Measurements from ENCODE around the gene CDH6. TPM values are rescaled to one million over a fixed set of nuclear protein-coding genes. Genes with fewer than 3 reads are reported as not detected.
A peak's percentile ranks its signal among the peaks of the same experiment; 100 is the strongest.

CDH6 gene
- total RNA-seq, 1 experiment from 2014 or later = not detected

DNA sequence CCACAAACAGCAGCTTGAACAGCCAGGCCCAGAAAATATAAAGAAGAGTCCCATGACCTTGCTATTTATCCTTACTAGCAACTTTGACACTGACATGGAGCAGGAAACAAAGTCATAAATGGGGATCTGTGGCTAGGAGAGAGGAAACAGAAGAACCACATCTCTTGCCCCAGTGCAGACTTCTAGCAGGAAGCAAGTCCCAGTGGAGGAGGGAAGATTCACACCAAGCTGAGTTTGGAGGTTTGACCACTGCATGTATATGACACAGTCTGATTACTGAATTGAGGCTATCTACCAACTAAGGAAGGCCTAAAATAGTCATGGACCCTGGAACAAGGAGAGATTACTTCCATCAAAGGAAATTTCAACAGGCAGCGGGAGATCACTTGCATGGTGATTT lies 51.4 kb downstream of the CDH6 start:
- no peak for DNase-seq (ENCODE audit: low read depth)

DNA sequence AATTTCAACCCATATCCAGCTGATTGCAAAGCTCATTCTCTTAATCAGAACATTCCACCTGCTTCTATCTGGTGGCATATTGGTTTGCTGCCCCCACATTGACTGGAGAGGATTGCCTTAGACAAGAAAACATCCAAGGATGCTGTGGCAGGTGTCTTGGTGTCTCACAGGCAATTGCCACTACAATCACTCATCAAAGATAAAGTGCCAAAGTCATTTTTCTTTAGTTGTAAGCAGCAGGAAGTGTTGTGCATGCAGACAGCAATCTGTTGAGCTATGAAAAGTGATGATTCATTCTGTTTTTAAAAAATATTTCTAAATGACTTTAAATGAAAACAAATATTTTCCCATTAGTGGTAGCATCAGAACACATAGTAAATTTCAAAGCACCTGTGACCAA lies 53.9 kb downstream of the CDH6 start:
- no peak for DNase-seq (ENCODE audit: low read depth)

DNA sequence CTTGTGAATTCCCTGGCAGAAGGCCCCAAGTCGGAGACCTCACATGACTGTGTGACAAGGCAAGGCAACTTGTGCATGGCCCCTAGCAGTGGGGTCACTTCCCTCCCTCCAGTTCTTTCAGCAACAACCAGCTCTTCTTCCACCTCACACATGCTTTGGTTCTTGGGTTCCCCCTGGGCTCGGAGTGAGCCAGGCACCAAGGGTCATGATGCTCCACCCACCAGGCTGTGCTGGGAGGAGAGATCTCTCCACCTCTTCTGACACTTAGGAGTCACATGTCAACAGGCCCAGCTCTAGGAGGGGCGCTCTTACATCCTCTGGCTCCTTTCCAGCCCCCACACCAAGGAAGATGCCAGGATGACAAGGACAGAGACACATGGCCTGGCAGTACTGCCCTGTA lies 56.7 kb downstream of the CDH6 start:
- DNase-seq (ENCODE audit: low read depth) = no peak

DNA sequence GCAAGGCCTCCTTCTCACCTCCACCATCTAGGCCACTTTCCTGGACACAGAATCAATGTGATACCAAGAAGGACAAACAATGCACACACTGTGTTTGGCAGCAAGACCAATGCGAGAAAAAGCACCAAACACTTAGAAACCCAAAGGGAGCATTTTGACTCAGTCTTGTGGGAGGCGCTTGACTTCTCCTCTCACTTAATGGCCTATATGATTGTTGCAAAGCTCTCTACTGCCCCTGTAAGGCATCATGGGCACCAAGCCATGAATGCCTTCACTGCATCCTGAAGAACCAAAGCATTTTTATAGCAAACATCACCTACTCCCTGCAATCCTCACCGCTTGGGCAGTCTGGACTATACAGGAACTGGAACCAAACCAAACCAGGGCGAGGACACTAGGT lies 57.5 kb downstream of the CDH6 start:
- DNase-seq (ENCODE audit: low read depth) = peak; percentile 3

DNA sequence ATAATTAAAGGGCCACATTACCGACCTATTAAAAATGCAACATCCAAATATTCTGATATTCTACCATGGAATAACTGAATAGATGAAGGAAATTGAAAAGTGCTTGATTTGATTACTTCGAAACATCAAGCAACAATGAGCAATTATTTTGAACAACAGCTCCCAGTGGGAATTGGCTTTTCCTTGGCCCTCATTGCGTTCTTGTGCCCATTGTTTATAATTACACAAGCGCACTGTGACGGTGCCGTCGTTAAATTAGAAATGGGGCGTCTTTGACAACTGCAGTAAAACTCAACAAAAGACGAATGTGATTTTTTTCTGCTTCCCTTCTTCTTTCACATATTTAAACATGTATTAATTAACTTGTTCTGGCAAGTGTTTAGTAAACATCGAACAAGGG lies 61.6 kb downstream of the CDH6 start:
- DNase-seq (ENCODE audit: low read depth) = no peak

DNA sequence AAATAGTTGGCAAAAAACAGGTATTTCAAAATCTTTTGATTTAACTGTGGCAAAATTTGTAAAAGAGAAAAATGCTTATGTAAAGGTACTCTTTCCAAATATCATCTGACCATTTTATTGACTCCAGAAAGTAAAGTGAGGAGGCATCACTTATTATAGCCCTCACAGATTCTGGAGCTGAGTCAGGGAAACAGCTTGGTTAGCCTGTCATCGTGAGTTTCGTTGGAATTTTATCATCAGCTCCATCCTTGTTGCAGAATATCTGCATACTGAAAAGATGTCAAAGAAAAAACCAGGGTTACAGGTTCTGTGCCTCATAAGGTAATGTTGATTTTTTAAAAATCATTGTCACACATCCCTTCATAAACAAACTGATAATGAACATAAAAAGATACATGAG lies 74.8 kb downstream of the CDH6 start:
- no peak for DNase-seq (ENCODE audit: low read depth)

DNA sequence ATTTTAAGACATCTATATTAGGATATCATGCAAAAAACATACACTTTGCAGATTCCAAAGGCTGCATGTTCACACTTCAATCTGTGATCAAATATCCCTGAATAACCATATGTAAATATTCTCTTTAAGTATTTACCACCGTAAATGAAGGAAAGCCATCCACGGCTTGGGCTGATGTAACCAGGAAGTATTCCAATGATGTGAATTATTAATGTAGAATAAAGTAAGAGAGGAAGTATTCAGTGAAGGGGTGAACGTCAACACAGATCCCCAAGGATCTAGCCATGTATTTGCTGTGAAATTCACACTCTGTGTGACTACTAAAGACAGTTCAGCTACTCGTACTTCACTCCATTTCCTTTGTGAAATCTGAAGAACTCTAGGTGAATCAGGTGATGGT lies 75.2 kb downstream of the CDH6 start:
- no peak for DNase-seq (ENCODE audit: low read depth)

DNA sequence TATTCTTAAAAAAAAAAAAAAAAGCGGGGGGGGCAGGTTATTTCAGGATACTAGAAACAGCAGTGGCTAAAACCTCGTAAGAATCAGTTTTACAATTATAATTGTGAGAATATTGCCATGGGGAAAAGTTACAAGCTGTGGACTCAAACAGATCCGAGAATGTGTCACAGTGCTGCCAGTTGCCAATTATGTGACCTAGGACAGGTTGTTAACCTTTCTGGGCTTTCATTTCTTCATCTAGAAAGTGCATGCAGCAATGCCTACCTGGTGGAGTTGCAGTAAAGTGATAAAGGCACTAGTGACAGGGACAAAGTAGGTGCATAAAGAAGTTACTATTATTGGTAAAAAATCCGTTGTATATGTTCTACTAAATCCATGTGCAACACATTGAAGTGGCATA lies 75.8 kb downstream of the CDH6 start:
- no peak for DNase-seq (ENCODE audit: low read depth)

DNA sequence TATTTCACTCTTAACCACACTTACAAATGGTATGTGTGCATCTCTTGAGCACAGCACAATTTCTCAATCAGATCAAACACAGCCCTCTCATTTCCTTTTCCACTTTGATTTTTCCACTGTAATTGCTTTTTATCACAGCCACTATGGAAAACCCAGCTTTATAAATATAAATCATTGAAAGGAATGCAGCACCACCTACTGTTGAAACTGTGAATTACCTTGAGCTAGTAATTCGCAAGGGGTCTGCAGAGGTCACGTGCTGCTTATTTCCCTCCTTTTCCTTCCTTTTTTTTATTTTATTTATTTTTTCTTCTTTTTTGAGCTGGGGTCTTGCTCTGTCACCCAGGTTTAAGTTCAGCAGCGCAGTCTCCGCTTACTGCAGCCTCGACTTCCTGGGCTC lies 76.9 kb downstream of the CDH6 start:
- peak; percentile 5 for DNase-seq (ENCODE audit: low read depth)

DNA sequence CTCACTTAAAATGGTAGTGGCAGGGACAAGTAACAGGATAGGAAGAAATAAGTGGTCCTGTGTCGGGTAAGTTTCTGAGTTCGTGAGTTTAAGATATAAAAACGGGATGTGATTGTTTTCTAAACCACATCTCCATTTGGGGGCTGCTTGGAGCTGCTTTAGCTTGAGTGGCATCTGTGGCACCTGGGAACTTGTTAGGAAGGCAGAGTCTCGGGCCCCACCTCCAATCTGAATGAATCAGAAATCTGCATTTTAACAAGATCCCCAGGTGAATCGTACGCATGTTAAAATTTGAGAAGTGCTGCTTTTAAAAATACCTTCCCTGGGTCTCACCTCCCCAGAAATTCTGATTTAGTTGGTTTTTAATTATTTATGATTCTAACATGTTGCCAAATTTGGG lies 78.1 kb downstream of the CDH6 start:
- no peak for DNase-seq (ENCODE audit: low read depth)

DNA sequence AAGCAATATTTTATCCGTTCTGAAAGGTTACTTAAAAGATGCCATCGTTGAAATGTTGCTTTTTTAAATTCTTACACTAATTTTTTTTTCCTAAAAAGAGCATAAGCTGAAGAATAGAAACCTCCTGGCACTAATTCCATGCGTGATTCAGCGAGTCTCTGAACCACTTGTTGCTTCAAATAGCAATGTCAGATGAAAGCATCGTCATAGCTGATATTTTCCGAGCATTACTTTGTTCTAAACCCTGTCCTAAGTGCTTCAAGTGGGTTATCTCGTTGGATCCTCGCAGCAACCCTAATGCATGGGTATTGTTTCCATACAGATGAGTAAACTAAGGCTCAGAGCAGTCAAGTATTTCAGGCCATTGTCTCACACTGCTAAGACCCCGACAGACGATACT lies 79.7 kb downstream of the CDH6 start:
- DNase-seq (ENCODE audit: low read depth) = no peak

DNA sequence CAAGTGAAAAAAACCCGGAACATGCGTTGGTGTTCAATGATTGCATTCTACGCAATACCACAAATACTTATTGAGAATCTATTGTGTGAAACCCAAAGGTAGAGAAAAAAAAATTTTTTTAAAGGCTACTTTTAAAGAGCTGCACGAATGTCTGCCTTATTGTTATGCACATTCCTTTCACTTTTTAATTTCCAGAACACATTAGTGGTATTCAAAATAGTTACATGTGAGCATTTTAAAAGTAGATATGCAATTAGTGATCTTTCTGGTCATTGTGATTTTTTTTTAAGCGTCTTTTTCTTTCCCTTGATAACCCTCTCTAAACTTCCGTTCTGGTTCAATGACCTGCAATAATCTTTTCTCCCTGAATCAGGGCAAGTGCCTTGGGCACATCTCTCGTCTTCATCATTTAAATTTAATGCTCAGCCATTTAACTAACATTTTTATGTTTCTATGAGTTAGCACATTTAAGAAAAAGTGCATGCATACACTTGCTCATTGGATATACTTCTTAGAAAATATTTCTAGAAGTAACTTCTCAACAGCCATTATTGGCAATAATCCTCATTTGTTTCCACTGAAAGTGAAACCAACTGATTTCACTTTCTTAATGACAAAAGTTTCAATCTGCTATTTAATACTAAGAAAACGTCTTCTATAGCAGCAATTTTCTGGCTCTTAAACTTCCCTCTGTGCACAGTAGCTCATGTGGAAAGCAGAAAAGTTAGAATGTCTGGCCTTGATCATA lies 80.3 kb downstream of the CDH6 start:
- DNase-seq (ENCODE audit: low read depth) = no peak

DNA sequence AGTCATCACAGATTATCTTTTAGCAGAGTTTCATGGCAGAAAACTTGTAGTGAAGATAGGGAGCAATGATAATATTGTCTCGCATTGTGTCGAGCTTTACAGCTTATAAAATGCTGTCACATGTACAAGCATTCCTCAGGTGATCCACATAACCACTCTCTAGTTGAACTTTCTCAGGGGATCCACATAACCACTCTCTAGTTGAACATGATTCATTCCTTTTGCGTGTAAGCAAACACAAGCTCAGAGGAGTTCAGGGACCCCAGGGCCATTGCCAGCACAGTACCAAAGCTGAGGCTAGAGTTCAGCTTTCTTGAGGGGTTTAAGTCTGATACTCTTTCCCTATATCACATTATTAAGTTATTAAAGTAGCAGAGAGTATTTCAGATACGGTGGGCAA lies 86.7 kb downstream of the CDH6 start:
- no peak for DNase-seq (ENCODE audit: low read depth)

DNA sequence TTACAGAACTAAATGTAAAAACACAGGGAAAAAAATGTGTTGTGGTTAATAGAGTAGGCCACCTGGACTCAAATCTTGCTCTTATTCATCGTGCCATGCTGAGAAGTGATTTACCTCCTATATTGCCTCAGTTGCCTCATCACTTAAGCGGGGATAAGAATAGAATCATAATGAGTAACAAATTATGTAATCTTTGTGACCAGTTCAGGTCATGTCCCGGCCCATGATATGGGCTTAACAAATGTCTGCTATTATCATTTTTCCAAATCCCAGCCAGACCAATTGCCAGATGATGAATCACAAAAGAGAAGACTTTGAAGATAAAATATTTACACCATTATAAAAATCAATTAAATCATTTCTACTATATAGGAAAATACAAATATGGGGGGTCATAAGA lies 89.8 kb downstream of the CDH6 start:
- no peak for DNase-seq (ENCODE audit: low read depth)

DNA sequence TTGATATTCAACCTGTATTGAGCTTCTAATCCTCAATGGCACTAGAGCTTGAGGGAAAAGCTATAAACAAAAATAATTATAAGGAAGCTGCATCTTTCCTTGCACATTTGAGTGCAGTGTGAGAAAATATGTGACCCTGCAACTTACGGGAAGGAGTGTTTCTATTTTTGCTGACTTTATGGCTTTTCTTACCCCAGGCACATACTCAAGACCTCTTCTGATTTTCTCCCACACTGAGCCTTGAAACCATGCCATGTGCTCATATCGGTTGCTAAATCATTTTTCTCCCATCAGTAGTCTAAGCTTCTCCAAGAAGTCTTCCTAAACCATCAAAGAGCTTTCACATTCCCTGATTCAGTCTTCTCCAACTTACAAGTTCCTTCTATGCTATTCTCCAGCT lies 91.5 kb downstream of the CDH6 start:
- DNase-seq (ENCODE audit: low read depth) = no peak

DNA sequence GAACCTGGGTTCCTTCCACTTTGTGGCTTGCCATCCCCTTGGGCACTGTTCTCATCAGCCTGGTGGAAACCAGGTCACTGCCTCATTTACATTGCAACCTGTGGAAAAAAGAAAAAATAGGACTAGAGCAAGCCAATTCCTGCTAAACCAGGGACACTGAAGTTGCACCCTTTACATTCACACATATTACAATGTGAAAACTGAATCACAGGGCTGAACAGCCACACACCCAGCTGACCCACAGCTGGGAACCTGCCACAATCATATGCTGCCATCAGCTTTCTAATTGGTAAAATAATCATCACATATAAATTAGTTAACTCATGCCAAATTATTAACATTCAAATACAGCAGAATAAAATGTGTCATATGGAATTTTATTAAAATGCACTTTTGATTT lies 94.5 kb downstream of the CDH6 start:
- no peak for DNase-seq (ENCODE audit: low read depth)

DNA sequence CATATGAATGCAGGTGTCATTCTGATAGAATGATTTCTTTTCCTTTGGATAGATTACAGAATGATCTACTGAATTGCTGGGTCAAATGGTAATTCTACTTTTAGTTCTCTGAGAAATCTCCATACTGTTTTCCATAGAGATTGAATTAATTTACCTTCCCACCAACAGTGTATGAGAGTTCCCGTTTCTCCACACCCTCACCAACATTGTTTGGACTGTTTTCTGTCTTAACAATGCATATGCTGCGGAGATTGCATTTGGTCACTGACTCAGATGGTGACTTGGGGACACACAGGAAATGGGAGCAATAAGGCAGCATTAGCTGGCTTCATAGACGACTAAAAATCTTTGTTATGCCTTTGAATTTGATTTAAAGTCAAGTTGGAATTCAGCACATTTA lies 95.9 kb downstream of the CDH6 start:
- DNase-seq (ENCODE audit: low read depth) = no peak

DNA sequence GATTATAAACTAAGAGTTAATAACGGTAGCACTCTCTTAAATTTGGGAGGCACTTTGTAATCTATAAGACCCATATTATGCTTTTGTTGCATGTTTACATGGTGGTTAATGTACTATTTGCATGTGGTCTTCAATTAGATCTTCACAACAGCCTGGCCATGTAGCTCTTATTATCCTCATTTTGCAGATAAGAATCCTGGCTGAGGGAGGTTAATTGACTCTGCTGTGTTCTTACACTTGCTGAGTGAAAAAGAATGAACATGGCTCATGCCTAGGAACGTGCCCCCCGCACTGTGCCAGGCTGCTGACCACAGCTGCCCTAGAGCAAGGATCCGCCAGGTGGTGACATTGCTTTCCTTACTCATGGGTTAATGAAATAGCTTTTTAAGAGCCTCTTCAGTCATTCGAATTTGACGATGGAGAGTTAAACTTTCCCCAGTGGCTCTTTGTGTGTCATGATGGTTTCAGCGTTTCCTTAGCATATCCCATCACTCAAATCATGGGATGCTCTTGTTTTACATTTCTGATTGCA lies 97.9 kb downstream of the CDH6 start:
- peak; percentile 7 for DNase-seq (ENCODE audit: low read depth)

DNA sequence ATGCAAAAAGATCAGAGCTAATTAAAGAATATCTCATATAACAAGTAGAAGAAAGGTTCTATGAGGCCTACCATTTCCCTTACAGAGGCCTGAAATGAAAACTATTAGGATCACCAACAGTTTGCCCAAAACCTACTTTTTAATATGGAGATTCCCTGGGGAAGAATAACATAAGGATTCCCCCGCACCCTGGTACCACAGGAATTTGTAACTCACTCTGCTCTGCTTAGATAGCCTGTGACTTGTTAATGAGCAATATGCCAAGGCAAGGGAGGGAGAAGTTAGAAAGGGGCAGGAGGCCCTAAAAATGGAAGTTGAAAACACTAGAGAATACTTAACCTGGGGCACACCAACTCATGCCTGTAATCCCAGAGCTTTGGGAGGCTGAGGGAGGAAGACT lies 107.0 kb downstream of the CDH6 start:
- DNase-seq (ENCODE audit: low read depth) = no peak

DNA sequence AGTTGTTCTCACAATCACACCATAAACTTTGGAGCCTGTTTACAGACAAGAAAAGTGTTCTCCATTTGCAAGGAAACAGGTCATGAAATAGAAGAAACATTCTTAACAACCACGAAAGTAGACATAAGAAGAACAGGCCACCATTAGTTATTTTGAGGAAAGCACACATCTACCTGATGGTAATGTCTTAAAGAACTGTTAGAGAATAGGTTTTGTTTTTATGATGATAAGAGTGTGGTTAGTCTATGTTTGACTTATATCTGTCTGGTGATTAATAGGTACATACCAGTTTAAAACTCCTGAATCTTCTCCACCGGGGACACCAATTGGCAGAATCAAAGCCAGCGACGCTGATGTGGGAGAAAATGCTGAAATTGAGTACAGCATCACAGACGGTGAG lies 108.3 kb downstream of the CDH6 start:
- DNase-seq (ENCODE audit: low read depth) = no peak

DNA sequence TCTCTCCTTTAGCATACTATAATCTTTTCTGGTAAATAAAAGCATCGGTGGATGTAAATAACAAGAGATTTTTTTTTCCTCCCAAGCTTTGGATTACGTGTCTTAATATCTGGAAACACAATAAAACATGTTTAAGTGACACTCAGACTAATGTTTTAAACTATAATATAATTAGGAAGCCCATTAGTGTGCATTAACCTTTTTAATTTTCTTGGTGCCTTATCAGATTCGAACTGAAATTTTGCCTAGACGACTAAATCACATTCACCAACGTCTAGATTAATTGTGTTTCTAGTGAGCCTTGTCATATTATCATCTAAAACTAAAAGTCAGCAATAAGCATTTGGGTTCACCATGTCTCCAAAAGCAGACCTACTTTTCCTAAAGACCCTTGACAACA lies 110.2 kb downstream of the CDH6 start:
- no peak for DNase-seq (ENCODE audit: low read depth)

DNA sequence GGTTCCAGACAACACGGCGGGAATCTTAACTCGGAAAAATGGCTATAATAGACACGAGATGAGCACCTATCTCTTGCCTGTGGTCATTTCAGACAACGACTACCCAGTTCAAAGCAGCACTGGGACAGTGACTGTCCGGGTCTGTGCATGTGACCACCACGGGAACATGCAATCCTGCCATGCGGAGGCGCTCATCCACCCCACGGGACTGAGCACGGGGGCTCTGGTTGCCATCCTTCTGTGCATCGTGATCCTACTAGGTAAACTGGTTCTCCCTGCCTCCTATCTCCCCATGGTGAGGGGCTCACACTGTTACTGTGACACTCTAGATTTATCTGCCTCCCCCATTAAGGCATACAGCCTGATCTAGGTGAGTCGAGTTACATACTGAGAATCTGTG lies 124.2 kb downstream of the CDH6 start:
- no peak for DNase-seq (ENCODE audit: low read depth)

DNA sequence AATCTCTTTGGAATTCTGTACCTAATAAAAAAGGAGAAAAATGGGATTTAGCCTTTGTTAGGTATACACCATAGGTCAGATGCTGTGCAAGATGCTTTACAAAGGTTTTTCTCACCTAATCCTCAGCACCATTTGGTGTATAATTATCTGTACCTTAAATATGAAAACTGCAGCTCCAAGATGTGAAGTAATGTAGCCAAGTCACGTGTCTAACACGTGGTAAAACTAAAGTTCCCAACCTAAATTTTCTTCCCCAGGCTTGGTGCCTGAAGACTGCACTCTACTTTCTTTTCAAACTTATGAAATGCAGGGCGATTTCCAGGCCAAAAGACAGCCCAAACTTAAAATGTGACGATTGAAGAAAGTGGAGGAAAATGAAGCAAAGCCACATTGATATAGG lies 125.8 kb downstream of the CDH6 start:
- no peak for DNase-seq (ENCODE audit: low read depth)

DNA sequence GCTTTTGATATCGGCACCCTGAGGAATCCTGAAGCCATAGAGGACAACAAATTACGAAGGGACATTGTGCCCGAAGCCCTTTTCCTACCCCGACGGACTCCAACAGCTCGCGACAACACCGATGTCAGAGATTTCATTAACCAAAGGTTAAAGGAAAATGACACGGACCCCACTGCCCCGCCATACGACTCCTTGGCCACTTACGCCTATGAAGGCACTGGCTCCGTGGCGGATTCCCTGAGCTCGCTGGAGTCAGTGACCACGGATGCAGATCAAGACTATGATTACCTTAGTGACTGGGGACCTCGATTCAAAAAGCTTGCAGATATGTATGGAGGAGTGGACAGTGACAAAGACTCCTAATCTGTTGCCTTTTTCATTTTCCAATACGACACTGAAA lies 129.5 kb downstream of the CDH6 start:
- no peak for DNase-seq (ENCODE audit: low read depth)

Measured in HT1080 (cell line).